OCI-LY3 (cell line): ENCODE results near the gene CLEC14A.

ENCODE experiments used
- H2AFZ ChIP-seq: fragments of 200-600, 300-600 bp; shearing (Covaris generic); 2 replicates; pipeline ENCODE4 v1.6.0; 2014; ENCODE audit warnings: antibody characterized with exemption, low read depth, low read length
- H3K27ac ChIP-seq: fragments of 200-600, 300-600 bp; sonication (generic); 2 replicates; pipeline ENCODE4 v1.5.1; 2014; ENCODE audit warnings: mild to moderate bottlenecking, low read length, moderate library complexity, mixed read lengths
- H3K27me3 ChIP-seq: fragments of 200-600, 300-600 bp; sonication (generic); 2 replicates; pipeline ENCODE4 v1.6.1; 2014; ENCODE audit warnings: low read depth, low read length, mixed read lengths
- H3K36me3 ChIP-seq: fragments of 200-600, 300-600 bp; sonication (generic); replicated peaks from 2 replicates; pipeline ENCODE3; 2014; ENCODE audit warnings: low read depth, low read length, mixed read lengths
- H3K4me1 ChIP-seq: fragments of 300-600, 200-600 bp; sonication (generic); 2 replicates; pipeline ENCODE4 v1.6.1; 2014; ENCODE audit warnings: low read length, mixed read lengths
- H3K4me2 ChIP-seq: fragments of 200-600, 300-600 bp; sonication (generic); 2 replicates; pipeline ENCODE4 v1.6.1; 2014; ENCODE audit warnings: low read length, mixed read lengths
- H3K4me3 ChIP-seq: fragments of 300-600, 200-600 bp; sonication (generic); 2 replicates; pipeline ENCODE4 v1.5.1; 2014; ENCODE audit warnings: antibody characterized with exemption, mild to moderate bottlenecking, low read length, moderate library complexity
- H3K79me2 ChIP-seq: fragments of 300-600, 200-600 bp; shearing (Covaris generic); 2 replicates; pipeline ENCODE4 v1.6.1; 2014; ENCODE audit warnings: mild to moderate bottlenecking, low read length, mixed read lengths
- H3K9ac ChIP-seq: fragments of 300-600, 200-600 bp; shearing (Covaris generic); 2 replicates; pipeline ENCODE4 v1.6.0; 2014; ENCODE audit warnings: mild to moderate bottlenecking, low read length, moderate library complexity
- H3K9me3 ChIP-seq: fragments of 200-600, 300-600 bp; shearing (Covaris generic); 2 replicates; pipeline ENCODE4 v1.6.1; 2014; ENCODE audit warnings: low read length, mixed read lengths; ENCODE audit not compliant: insufficient read depth
- H4K20me1 ChIP-seq: fragments of 200-600, 300-600 bp; sonication (generic); 2 replicates; pipeline ENCODE4 v1.6.1; 2016; ENCODE audit warnings: low read length, mixed read lengths; ENCODE audit not compliant: insufficient read depth
- EZH2phosphoT487 ChIP-seq: fragments of 200-600 bp; shearing (Covaris generic); IDR thresholded peaks from 2 replicates; pipeline ENCODE4 v1.6.1; 2018; ENCODE audit warnings: antibody characterized with exemption, mixed run types, low read depth
- TF ChIP-seq, protein P1 (sequence below): fragments of 200-600, 300-600 bp; sonication (generic); IDR thresholded peaks from 2 replicates; pipeline ENCODE4 v1.5.1; 2014; ENCODE audit warnings: antibody characterized with exemption, low read length, low read depth

Gene CLEC14A

DNA sequence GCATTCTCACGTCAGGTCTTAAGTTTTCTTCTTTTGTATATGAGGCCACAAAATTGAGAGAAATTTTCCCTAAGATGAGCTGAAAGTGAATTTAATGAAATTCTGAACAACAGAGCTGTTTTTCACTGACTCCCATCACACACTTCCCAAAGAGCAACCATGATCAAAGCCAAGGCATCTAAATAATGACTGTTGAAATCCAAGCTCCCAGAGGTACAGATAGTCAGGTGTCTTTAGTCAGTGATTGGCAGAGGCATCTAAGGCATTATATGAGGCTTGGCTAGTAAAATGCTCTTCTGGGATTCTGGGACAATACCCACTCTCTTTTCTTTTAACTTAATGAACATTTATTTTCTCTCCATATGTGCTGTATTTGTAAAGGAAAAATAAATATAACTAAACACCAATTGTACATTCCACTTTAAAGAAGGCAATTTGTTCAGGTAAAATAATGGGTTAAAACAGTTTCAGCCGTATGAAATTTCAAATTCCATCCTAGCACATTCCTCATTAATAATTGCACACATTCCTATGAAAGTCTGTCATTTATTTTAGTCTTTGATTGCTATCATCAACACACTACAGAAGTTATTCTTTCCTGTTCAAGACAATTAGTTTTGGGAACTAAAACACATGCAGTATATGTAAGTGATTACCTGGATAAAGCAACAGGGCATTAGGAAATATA is 49.1 kb downstream of the CLEC14A start:
- Histone ChIP-seq H3K36me3 (no peaks in the 10 kb centered on the region), H3K79me2 (no peaks in the 10 kb centered on the region), H2AFZ (no peak overlapping the region), H3K9ac (no peak overlapping the region), H3K27ac (no peak overlapping the region), H3K4me1 (no peaks in the 10 kb centered on the region), H3K9me3 (no peaks in the 10 kb centered on the region; the same call in 1 of the 2 replicates), H3K4me2 (no peak overlapping the region), H4K20me1 (no peaks in the 10 kb centered on the region), H3K4me3 (no peak overlapping the region), H3K27me3 (no peaks in the 10 kb centered on the region)
- TF ChIP-seq EZH2phosphoT487: no peak
- TF ChIP-seq, protein P1, sequence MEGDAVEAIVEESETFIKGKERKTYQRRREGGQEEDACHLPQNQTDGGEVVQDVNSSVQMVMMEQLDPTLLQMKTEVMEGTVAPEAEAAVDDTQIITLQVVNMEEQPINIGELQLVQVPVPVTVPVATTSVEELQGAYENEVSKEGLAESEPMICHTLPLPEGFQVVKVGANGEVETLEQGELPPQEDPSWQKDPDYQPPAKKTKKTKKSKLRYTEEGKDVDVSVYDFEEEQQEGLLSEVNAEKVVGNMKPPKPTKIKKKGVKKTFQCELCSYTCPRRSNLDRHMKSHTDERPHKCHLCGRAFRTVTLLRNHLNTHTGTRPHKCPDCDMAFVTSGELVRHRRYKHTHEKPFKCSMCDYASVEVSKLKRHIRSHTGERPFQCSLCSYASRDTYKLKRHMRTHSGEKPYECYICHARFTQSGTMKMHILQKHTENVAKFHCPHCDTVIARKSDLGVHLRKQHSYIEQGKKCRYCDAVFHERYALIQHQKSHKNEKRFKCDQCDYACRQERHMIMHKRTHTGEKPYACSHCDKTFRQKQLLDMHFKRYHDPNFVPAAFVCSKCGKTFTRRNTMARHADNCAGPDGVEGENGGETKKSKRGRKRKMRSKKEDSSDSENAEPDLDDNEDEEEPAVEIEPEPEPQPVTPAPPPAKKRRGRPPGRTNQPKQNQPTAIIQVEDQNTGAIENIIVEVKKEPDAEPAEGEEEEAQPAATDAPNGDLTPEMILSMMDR: no peak

DNA sequence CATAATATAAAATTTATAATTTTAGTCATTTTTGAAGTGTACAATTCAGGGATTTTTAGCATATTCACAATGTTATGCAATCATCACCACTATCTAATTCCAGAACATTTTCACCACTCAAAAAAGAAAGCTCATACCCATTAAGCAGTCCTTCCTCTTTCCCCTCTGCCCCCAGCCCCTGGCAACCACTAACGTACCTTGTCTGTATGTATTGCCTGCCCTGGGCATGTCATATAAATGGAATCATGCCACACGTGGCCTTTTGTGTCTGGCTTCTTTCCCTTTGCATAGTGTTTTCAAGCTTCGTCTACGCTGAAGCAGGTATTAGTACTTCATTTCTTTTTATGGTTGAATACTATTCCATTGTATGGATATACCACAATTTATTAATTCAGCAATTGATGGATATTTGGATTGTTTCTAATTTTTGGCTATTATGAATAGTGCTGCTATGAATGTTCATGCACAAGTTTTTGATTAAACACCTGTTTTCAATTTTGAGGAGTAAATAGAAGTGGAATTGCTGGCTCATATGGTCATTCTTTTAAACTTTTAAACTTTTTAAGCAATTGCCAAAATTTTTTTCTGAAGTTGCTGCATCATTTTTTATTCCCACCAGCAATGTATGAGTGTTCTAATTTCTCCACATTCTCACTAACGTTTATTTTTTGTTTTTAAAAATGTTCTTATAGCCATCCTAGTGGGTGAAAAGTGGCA is 49.8 kb downstream of the CLEC14A start:
- Histone ChIP-seq H3K27ac (no peak overlapping the region), H2AFZ (no peak overlapping the region), H3K4me1 (no peaks in the 10 kb centered on the region), H3K27me3 (no peaks in the 10 kb centered on the region), H3K4me3 (no peak overlapping the region), H3K9me3 (no peaks in the 10 kb centered on the region; the same call in 1 of the 2 replicates), H4K20me1 (no peaks in the 10 kb centered on the region), H3K36me3 (no peaks in the 10 kb centered on the region), H3K79me2 (no peaks in the 10 kb centered on the region), H3K4me2 (no peak overlapping the region), H3K9ac (no peak overlapping the region)
- TF ChIP-seq EZH2phosphoT487: no peak
- TF ChIP-seq, protein P1: no peak

DNA sequence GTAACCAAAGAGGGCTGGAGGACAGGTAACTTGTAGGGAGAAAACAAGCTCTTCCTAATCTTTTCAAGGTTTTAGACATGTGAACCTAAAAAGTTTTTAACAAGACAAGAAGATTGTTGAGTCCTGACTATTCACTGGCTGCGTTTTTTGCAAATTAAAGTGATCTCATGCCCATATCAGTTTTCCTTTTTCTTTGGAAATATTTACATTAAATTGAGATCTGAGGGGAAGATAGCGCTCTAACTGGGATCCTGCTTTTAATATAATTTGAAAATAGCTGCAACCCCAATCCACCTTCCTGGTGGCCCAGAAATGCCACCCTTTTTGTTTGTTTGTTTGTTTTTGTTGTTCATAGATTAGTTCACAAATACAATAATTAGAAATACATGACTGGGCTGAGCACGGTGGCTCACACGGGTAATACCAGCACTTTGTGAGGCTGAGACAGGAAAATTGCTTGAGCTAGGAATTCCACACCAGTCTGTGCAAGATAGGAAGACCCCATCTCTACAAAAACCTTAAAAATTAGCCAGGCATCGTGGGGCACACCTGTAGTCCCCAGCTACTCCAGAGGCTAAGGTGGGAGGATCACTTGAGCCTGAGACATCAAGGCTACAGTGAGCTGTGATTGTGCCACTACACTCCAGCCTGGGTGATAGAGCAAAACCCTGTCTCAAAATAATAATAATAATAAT is 50.6 kb downstream of the CLEC14A start:
- TF ChIP-seq EZH2phosphoT487: no peak
- TF ChIP-seq, protein P1: no peak
- Histone ChIP-seq H2AFZ (no peak overlapping the region), H3K4me1 (no peaks in the 10 kb centered on the region), H3K27me3 (no peaks in the 10 kb centered on the region), H4K20me1 (no peaks in the 10 kb centered on the region), H3K36me3 (no peaks in the 10 kb centered on the region), H3K9me3 (no peaks in the 10 kb centered on the region; the same call in 1 of the 2 replicates), H3K27ac (no peak overlapping the region), H3K4me2 (no peak overlapping the region), H3K79me2 (no peaks in the 10 kb centered on the region), H3K4me3 (no peak overlapping the region), H3K9ac (no peak overlapping the region)

DNA sequence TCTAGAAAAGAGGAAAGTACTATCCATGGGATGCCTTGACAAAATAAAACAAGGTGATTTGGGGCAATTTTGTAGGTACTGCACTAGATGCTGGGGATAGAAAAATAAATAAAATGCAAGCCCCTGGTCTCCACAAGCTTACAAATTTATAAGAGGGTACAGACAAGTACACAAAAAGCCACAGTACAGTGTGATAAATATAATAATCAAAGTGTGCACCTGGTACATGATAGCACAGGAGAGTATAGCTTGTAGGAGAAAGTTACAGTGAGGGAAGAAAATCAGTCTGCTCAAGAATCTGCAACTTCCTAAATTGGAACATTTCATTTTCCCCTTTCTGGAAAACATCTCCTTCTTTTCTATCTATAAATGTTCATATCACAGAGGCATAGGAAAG is 51.2 kb downstream of the CLEC14A start:
- H3K4me2 ChIP-seq: no peak overlapping the region
- no peak for TF ChIP-seq EZH2phosphoT487
- H4K20me1 ChIP-seq: no peaks in the 10 kb centered on the region
- H3K27me3 ChIP-seq: no peaks in the 10 kb centered on the region
- no peaks in the 10 kb centered on the region for H3K36me3 ChIP-seq
- H3K4me1 ChIP-seq: no peaks in the 10 kb centered on the region
- no peak overlapping the region for H2AFZ ChIP-seq
- H3K4me3 ChIP-seq: no peak overlapping the region
- H3K9me3 ChIP-seq: no peaks in the 10 kb centered on the region; the same call in 1 of the 2 replicates
- no peak overlapping the region for H3K27ac ChIP-seq
- H3K79me2 ChIP-seq: no peaks in the 10 kb centered on the region
- H3K9ac ChIP-seq: no peak overlapping the region
